ENCODE measurements around the gene FAM210A.
A peak's percentile ranks its signal among the peaks of the same experiment; 100 is the strongest.

FAM210A gene

DNA sequence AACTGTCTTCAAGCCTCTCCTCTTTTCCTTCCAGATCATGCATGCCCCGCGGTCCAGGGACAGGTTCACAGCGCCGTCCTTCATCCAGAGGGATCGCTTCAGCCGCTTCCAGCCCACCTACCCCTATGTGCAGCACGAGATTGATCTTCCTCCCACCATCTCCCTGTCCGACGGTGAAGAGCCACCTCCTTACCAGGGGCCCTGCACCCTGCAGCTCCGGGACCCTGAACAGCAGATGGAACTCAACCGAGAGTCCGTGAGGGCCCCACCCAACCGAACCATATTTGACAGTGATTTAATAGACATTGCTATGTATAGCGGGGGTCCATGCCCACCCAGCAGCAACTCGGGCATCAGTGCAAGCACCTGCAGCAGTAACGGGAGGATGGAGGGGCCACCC lies 81.3 kb downstream of the FAM210A start:
- no peak for DNase-seq (ENCODE audit: low spot score)

DNA sequence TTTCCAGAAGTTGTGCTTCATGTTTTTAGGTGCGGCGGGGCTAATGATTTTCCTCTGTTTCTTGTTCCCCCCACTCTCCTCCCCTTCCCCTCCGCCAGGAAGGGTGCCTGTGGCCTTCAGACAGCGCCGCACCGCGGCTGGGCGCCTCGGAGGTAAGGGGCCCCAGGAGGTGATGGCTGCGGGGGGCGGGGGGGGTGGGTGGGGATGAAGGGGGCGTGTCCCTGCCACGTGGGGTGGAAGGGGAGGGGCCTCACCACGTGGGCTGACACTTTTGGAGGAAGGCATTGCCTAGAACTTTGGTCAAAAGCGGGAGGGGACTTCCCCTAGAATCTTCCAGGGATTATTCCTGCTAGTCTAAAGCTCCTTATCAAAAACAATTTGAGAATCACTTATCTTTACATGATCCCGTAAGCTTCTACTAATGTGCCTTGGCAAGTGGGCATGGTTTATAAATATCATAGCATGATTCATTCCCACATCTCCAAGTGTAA lies 83.1 kb downstream of the FAM210A start:
- DNase-seq (ENCODE audit: low spot score) = no peak

DNA sequence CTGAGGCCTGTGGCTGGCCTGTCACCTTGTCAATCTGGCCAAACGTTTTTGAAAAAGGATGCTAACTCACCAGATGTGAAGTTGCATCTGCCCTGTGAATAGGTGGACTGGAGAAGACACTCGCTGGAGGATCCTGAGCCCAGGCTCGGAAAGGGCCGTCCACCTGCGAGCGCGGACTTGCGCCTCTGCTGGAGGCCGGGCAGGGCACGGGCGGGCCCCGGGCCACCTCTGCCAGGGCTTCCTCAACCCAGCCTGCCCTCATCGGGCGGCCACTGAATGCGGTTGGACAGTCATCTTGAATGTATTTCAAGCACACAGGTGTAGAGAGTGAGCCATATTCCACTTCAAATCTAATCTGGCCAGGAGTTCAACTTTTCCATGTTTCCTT lies 83.9 kb downstream of the FAM210A start:
- DNase-seq (ENCODE audit: low spot score) = no peak

DNA sequence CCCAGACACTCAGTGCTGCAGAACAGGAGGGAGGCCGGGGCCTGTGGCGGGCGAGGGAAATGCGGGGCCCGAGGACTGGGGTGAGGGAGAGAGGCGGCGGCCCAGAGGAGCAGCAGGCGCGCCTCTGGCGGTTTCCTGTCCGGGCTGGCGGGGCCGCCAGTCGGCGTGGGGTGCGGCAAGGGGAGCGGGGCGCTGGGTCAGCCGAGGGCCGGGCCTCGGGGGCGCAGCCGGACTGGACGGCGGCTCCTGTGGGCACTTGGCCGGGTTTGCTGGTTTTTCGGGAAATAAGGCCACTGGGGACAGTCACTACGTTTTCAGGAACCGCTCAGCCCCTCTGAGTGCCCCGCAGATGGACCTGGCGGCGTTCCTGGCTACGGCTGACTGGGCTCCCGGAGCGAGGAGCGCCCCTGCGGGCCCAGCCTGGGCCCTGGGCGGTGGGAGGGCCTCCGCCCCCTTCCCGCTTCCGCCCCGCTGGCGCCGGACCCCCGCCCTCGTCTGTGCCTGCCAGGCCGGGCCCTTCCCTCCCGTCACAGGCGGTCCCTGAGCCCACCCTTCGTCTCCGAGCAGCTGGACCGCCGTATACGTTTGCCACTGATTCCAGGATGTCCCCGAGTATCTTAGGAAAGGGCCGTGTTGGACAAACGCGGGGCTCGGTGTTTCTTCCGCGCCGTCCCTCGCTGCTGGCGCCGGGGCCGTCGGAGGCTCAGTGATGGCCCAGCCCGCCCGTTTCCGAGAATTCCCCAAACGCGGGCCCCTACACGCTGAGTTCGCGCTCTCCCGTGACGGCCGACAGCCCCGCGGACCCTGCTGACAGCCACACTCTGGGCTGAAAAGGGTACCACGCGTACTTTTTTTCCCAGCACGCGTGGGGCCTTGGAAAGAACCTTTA lies 84.6 kb downstream of the FAM210A start:
- DNase-seq (ENCODE audit: low spot score) = no peak

DNA sequence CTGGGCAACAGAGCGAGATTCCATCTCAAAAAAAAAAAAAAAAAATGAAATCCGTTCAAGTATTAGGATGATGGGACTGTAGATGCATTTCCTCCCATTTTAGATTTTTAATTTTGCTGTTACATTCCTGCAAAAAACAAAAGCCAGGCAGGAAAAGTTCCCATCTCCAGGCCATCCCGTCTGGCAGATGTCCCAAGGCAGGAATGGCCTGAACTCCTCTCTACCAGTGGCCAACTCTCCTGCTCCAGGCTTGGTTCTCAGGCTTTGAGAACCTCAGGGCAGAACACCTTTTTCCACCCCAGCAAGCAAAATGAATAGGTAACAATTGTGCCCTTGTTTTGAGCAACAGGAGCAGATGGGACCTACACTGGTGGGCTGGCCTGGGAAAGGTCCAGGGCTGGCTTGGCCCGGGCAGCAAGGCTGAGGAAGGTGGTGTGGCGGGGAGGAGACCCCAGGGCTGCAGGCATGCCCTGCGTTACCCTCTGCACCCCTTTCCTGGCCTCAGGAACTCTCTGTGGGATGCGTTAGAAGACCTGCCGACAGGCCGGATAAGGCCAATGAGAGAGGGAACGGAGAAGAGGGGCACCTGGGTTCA lies 86.0 kb downstream of the FAM210A start:
- no peak for DNase-seq (ENCODE audit: low spot score)

DNA sequence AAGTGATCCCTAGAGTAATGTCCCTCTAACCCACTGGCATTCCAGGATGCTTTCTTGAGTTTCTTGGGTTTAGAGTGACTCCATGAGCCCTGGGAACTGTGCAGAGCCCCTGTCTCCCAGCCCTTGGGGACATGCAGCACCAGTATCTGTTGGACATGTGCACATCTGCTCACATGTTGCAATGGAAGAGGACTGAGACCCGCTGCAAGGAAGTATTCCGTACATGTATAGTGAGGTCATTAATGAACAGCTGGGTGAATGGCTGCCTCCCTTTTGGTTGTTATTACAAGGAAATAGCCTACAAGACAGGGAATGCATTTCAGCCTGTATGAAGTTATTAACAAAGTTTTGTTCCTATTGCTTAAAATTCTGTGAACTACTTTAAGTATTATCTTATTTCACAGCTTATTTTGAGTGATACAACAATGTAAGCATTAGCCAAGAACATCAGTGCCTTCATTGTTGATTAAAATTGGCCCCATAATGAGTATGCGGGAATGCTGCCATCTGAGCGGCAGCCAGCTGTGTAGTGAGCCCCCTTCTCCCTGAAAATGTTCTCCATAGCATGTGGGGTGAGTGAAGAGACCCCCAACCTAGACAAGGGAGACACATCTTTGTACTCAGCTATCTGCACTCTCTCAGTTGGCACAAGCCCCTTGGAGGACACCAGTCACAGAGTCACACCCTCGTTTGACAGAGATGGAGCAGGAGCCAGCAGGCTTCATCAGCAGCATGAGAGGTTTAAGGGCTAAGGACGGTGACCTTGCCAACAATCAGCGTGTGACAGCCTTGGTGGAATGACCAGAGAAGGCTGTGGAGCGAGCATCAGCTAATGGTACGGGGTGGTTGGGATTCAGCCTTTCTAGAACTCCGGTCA lies 87.4 kb downstream of the FAM210A start:
- DNase-seq (ENCODE audit: low spot score) = no peak

DNA sequence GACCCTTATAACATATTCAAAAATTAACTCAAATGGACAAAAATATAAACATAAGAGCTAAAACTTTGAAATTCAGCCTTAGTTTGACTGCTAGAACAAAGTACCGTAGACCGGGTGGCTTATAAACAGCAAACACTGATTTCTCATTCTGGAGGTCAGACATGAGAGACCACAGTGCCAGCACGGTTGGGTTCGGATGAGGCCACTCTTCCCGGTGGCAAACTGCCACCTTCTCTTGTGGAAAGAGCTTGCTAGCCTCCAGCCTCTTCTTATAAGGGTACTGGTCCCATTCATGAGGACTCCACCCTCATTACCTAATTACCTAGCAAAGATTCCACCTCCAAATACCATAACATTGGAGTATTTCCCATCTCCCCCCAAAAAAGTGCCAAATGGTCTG lies 91.3 kb downstream of the FAM210A start:
- no peak for DNase-seq (ENCODE audit: low spot score)

DNA sequence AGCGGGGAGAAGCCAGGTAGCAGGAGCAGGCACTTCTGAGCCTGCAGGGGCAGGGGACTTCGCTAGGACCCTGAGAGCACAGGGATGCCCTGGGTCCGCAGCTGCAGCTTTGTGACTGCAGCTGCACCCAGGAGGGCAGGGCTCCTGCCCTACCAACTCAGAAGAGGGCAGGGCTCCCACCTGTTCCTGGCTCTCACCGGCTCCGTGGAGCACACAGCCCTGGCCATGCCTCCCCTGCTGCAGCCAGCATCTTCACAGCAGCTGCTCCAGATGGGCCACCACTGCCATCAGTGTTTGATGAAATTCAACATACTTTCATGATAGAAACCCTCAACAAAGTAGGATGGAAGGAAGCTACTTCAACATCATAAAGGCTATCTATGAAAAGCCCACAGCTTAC lies 92.7 kb downstream of the FAM210A start:
- no peak for DNase-seq (ENCODE audit: low spot score)

DNA sequence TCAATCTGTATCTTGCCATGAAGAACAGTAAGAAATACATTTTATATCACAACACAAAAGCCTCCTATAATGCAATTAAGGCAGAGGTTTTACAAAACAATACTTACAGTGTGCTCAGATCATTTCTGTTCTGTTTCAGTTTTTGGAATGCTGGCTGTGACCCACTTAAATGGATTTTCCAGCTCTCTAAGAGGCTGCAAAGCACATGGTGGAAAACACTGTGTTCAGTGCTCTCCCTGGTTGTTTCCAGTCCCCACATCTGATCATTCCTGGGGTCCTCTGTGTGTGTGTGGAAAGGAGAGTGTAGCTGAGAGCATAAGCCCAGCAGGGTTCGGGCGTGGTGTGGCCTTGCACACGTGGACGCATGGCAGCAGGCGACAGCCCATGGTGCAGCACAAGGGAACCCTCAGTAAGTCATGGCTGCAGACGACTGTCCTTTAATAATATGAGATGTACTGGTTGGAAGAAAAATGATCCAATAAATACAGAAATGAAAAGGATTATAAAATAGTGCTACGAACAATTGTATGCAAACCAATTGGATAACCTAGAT lies 95.6 kb downstream of the FAM210A start:
- DNase-seq (ENCODE audit: low spot score) = no peak

DNA sequence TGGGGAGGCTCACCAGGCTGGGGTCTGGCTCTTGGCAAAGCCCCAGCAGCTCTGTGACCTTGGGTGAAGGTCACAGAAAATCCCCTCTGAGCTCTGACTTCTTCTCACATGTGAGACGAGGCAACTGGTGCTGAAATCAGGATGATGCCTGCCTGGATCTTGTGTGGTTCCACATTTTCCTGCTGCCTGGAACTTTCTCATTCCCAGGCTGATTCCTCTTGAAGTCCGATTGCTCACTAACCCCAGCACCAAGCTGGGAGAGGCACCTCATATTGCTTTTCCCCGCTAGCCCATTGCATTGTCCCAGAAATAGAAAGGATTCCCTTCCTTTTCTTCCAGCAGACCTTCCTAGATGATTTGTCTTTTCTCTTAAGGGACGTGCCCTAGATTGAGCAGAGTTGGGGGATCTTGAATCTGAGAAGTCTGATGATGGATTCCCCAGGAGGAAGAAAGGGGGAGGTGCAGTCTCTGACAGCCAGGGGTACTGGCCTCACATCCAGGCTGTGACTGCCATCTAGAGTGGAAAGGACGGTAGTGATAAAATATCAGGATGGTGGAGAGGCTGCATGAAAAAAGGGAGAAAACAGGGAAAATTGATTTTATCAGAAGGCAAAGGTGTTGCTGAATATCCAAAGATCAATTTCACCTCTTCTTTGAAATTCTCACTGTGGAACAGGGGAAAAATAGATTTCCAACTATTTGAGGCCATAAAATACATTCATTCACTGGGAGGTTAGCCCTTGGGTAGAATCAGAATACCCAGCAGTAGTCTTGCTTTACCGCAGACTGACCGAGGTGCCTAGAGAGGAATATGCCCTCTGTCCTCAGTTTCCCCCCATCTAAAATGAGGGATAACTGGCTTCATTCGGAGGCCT lies 96.3 kb downstream of the FAM210A start:
- peak; percentile 93 for DNase-seq (ENCODE audit: low spot score)

DNA sequence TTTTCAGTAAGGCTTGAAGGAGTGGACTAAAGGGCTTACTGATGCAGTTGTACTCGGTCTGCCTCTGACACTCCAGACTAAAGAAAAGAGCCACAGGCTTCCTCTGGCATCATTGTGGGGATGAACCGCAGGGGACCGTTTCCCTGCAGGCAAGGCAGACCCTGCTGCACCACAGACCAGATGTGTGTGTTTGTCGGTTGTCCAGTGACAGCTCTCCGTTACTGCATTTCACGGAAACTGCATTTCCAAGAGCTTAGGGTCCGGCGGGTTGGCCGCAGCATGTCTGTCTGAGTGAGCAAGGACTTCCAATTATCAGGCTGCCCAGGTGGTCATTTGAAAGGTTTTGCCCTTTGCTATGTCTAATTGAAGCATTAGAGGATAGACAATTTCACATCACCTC lies 98.1 kb downstream of the FAM210A start:
- no peak for DNase-seq (ENCODE audit: low spot score)

DNA sequence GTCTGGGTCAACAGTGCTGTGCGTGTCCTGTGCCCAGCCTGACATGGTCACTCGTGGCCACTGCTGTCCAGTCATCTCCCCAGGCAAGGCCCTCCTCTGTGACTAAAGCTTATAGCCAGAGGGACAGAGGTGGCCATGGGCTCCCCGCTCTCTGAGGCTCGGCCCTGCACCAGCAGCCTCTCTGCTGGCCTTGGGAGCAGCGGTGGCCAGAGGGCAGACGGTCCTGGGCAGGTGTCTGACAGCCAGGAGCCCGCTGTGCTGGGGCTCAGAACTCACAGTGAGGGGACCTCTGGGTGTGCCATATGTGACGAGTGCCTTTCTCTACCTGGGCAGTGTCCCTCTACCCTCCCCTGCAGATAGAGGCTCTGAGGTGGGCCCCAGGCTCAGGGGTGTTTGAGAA lies 98.7 kb downstream of the FAM210A start:
- no peak for DNase-seq (ENCODE audit: low spot score)

DNA sequence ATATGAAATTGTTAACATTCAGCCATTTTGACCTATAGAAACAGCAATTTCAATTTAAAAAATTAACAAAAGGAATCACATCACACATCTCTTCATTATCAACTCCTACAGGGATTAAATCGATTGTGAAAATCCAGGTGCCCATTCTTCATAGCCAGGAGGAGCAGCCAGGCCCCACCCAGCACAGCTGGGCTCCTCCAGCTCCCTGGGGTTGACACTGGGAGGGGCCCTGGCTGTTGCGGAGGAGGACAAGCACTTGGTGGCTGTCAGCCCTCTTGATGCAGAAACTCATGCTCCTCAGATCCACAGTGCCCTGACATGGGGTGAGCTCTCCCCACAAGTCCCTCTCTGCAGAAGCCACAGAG lies 99.8 kb downstream of the FAM210A start:
- no peak for DNase-seq (ENCODE audit: low spot score)

DNA sequence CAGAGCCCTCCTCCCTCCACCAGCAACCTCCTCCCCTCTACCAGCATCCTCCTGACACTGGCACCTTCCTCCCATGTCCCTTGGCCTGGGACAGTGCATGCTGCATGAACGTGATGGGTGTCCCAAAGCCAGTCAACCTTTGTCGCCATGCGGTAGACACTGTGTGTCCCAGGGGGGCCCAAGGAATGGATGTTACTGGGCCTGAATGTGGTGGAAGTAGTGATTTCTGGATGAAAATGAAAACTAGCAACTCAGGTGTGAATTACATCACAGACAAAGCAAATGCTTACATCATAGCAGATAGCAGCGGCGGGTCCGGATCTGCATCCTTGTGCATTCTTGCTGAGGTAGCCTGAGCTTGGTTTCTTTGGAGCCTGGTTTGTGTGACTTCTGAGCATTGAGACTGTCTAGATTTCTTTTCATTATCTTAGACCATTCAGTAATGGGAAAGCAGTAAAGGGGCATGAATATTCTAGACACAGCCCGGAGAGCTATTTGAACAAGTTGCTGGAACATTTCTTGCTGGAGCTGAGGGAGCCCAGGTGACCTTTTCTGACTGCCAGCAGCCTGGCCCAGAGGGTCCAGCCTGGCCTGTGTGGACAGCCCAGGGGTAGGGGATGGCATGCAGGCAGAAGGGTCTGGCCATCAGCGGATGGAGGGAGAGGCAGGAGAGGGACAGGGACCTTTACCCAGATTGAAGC lies 100.4 kb downstream of the FAM210A start:
- DNase-seq (ENCODE audit: low spot score) = no peak

DNA sequence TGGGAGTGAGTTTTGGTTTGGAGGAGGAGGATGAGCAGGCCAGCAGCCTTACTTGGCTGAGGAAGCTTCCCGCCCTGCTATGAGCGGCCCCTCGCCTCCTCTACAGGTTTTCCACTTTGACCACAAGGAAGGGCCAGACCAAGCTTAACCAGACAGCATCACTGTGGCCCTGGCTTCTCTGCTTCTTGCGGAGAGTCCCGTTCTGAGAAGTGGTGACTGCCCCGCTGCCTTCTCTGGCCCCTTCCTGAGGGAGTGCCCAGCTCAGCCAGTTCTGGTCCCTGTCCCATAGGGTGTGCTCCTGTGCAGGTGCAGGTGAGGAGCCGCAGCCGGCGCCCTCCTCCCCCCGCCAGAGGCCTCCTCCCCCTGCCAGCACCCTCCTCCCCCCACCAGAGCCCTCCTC lies 101.0 kb downstream of the FAM210A start:
- no peak for DNase-seq (ENCODE audit: low spot score)

DNA sequence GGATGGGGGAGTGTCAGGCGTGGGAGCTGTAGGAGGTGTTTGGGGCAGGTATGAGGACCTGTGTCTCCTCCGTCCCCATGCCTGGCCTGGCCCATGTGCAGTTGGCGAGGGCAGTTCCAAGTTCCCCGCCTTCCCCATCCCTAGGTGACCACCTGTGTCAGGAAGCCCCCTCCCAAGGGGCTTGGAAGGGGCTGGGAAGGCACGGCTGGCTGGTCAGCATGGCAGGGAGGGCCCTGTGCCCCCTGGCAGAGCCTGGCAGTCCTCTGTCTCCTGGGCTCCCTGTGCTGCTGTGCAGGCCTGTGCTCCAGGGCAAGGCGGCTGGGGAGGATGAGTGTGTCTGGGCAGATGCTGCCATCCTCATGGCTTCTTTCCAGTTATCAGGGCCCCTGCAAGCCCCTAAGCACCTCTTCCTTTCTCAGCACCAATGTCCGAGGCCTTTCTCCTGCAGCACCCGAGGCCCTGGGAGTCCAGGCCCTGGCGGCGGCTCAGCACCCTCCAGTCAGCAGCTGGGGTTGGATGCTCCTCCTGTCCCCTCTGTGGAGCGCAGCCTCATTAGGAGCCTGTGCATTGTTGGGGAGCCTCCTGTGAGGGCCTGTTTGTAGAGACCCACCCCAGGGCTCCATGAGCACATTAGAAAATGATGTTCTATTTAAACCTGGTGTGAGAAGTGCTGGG lies 101.7 kb downstream of the FAM210A start:
- no peak for DNase-seq (ENCODE audit: low spot score)

DNA sequence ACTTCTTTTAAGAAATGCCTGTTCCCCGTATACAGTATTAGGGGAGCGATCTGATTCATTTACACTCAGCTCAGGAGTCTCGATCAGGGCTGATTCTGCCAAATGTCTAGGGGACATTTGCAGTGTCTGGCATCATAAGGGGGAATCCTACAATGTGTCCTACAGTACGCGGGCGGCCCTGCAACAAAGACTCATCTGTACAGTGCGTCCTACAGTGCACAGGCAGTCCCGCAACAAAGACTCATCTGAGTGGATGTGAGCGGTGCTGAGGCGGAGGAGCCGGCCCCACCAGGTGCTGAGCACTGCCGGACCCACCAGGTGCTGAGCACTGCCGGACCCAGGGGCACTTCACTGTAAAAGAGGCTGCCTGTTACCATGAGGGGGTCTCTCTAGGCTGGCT lies 102.5 kb downstream of the FAM210A start:
- DNase-seq (ENCODE audit: low spot score) = no peak

DNA sequence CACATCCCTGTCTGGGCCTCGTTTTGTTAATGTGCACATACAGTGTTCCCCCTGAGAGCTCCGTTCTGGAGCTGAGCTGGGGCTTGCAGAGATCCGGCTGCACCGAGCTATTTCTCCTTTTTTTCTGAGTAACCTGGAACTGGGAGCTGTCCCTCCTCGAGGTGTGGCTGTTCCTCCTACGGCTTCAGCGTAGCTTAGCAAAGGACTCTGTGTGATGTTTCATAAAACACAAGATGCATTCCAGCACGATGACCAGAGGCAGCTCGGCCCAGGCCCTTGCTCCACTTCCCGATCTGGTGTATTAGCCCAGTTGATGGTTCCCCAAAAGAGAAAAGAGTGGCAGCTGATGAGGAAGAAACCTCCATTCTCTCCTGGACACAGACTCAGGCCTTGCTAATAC lies 103.0 kb downstream of the FAM210A start:
- no peak for DNase-seq (ENCODE audit: low spot score)

DNA sequence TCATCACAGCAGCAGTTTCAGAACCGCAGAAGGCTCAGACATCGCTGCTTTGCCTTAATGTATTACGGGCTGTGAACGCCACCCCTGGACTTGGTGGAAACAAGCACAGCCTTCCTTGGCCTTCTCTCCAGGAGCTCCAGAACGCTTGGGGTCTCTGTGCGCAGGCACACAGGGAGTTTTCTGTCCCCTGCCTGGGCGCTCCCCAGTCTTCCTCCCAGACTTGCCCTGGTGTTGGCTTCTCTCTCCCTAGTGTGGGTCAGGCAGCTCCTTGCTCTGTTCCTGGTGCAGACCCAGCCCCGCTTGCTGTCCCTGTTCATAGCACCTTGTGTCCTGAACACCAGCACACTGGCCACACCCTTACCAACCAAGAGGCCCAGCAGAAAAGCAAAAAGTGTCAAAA lies 103.6 kb downstream of the FAM210A start:
- no peak for DNase-seq (ENCODE audit: low spot score)

Data from GM03348 (cell line).